Glutamatergic neuron (in vitro differentiated cells): ENCODE measurements around the gene EPHA6. TPM values are rescaled to one million over a fixed set of nuclear protein-coding genes. Genes with fewer than 3 reads are reported as not detected.
A peak's percentile ranks its signal among the peaks of the same experiment; 100 is the strongest.

Experiments
- DNase-seq: peaks from one replicate; pipeline ENCODE4 v3.0.0; 2022
- H3K27ac Mint-ChIP-seq: one replicate; pipeline ENCODE4 v1.8.0; 2020; ENCODE audit warnings: mild to moderate bottlenecking, mixed read lengths, inconsistent platforms; ENCODE audit not compliant: unreplicated experiment
- H3K27me3 Mint-ChIP-seq: one replicate; pipeline ENCODE4 v1.8.0; 2020; ENCODE audit warnings: mild to moderate bottlenecking, moderate library complexity, mixed read lengths, inconsistent platforms; ENCODE audit not compliant: unreplicated experiment
- H3K36me3 Mint-ChIP-seq: one replicate; pipeline ENCODE4 v1.8.0; 2020; ENCODE audit warnings: mild to moderate bottlenecking, mixed read lengths, inconsistent platforms; ENCODE audit not compliant: unreplicated experiment
- H3K4me1 Mint-ChIP-seq: one replicate; pipeline ENCODE4 v1.8.0; 2020; ENCODE audit warnings: mild to moderate bottlenecking, low read depth, mixed read lengths, inconsistent platforms; ENCODE audit not compliant: unreplicated experiment
- H3K4me3 Mint-ChIP-seq: one replicate; pipeline ENCODE4 v1.8.0; 2020; ENCODE audit warnings: mild to moderate bottlenecking, mixed read lengths, inconsistent platforms; ENCODE audit not compliant: unreplicated experiment
- H3K9me3 Mint-ChIP-seq: one replicate; pipeline ENCODE4 v1.8.0; 2020; ENCODE audit warnings: mild to moderate bottlenecking, moderate library complexity, mixed read lengths, inconsistent platforms; ENCODE audit not compliant: unreplicated experiment
- CTCF ChIP-seq: fragments of 200-600 bp; sonication (generic); IDR thresholded peaks from one replicate; pipeline ENCODE4 v1.5.0; 2021; ENCODE audit not compliant: partially characterized antibody, unreplicated experiment
- total RNA-seq: library from RNA; stranded (reverse); fragmentation: NEBNext Ultra II Directional; extraction: Animal tissue kit (Norgen Biotek cat#: 25700); gene quantifications from one replicate; pipeline ENCODE4 v1.2.1, GENCODE V29; 2021; ENCODE audit not compliant: unreplicated experiment

The EPHA6 gene
- total RNA-seq, 1 donor from 2014 or later: 9.0 TPM

- no peak for TF ChIP-seq CTCF
- Mint-ChIP-seq H3K27me3 (peaks cover 11% of the 10 kb centered on the region), H3K36me3 (no peaks in the 10 kb centered on the region)
Measured at GRCh38 chr3:97763586-97764406, 949.4 kb downstream of the EPHA6 start.

DNA sequence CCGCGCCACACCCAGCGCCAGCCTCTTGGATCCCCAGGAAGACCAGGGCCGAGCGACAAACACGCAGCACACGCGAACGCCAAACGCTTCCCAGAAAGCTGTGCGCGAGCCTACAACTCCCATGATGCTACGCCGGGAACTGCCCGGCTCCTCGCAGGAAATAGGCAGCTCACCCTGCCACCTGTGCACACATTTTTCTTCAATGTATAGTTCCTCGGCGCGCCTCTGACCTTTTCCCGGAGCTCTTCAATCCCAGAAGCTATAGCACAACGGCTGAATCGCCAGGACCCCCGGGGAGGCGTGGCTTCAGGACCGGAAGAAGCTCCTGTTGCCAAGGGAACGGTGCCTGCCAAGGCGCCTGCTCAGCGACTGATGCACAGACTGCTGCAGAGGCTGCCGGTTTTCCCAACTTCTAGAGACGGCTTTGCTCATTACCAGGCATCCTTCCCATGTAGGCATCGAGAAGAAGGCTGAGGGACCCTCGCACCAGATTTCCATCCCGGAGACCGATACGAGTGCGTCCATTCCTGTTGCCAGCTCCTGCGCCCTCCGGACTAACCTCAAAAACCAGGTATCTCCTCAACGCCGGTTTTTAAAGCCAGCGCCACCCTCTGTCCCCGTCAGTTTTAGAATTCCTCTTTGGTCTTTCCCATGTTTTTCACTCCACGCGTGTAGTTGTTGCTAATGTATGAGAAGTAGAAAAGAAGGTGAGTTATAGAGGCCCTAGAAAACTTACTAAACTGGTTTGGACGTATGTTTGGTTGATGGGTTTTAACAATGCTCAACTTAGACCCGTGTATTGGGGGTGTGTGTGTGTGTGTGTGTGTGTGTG is 950.2 kb downstream of the EPHA6 start, which contains the start of gene ARL6:
ARL6 (plus strand) TSS at position 352 of the 832 bp plus-strand sequence. CDS start 3,350 bp downstream, outside the sequence.
- TF ChIP-seq CTCF: no peak
- Mint-ChIP-seq H3K36me3 (no peaks in the 10 kb centered on the region), H3K27ac (peak within 1 kb of the TSS; percentile 91), H3K4me1 (peaks cover 8% of the 10 kb centered on the region), H3K9me3 (peaks cover 2% of the 10 kb centered on the region), H3K4me3 (peak within 1 kb of the TSS; percentile 98), H3K27me3 (peaks cover 10% of the 10 kb centered on the region)
- DNase-seq: peak; percentile 83

More at GRCh38 chr3:97763586-97764406, 949.4 kb downstream of the EPHA6 start:
- H3K9me3 Mint-ChIP-seq: peaks cover 2% of the 10 kb centered on the region
- H3K4me1 Mint-ChIP-seq: peaks cover 8% of the 10 kb centered on the region
- no peak for DNase-seq
- H3K27ac Mint-ChIP-seq: peak overlapping the region; percentile 91
- peak overlapping the region; percentile 98 for H3K4me3 Mint-ChIP-seq

GRCh38 chr3:97765336-97765735 is 950.9 kb downstream of the EPHA6 start:
- H3K9me3 Mint-ChIP-seq: peaks cover 2% of the 10 kb centered on the region
- H3K4me1 Mint-ChIP-seq: peaks cover 8% of the 10 kb centered on the region
- H3K36me3 Mint-ChIP-seq: no peaks in the 10 kb centered on the region
- peaks cover 10% of the 10 kb centered on the region for H3K27me3 Mint-ChIP-seq
- H3K27ac Mint-ChIP-seq: no peak overlapping the region
- no peak for DNase-seq
- H3K4me3 Mint-ChIP-seq: peak overlapping the region; percentile 98
- no peak for TF ChIP-seq CTCF

GRCh38 chr3:97772926-97773325 is 958.5 kb downstream of the EPHA6 start:
- Mint-ChIP-seq H3K9me3 (peaks cover 2% of the 10 kb centered on the region), H3K4me1 (peaks cover 3% of the 10 kb centered on the region), H3K27me3 (no peaks in the 10 kb centered on the region), H3K27ac (no peak overlapping the region), H3K36me3 (peaks cover 7% of the 10 kb centered on the region), H3K4me3 (no peak overlapping the region)
- no peak for DNase-seq
- no peak for TF ChIP-seq CTCF

DNA sequence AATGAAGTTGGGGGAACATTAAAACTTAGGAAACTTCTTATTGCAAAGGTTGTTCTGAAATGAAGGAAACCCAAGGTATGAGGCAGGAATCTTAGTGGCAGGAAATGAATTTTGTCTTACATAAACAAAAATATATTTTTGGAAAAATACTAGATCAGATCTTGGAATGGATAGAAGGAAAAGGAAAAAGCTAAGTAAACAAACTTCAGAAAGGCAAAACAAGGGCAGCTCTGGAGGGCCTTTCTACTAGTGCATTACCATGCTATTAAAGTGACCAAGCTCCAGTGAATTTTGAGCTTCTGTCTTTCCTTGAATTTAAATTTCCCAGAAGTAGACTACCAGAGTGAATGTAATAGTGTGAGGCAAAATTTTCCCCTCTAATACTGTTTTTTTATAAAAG is 963.8 kb downstream of the EPHA6 start:
- peaks cover 3% of the 10 kb centered on the region for H3K4me1 Mint-ChIP-seq
- DNase-seq: no peak
- no peak for TF ChIP-seq CTCF
- no peaks in the 10 kb centered on the region for H3K27me3 Mint-ChIP-seq
- H3K36me3 Mint-ChIP-seq: no peaks in the 10 kb centered on the region
- no peak overlapping the region for H3K4me3 Mint-ChIP-seq
- no peak overlapping the region for H3K27ac Mint-ChIP-seq
- H3K9me3 Mint-ChIP-seq: peaks cover 2% of the 10 kb centered on the region
